ENCODE results near the gene CTSZ.

DNA sequence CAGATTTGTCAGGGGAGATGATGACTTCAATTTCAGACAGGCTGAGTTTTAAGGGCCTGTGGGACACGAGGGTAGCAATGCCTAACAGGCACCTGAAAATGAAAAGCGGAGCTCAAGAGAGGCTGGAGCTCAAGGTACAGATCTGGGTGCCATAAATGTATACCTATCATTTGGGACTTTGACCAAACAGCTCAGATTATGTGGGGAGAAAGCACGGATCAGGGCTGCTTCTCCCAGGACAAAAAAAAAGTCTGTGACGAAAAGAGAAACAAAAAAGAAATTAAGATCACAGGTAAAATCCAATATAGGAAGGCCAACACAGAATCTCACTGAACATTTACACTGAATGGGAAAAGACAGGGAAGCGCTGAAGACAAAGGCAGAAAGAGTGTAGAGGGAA lies 33.6 kb upstream of the CTSZ start:
- no peak for TF ChIP-seq POLR2A (IDR thresholded peaks at IDR 0.05)
- TF ChIP-seq, protein P1, sequence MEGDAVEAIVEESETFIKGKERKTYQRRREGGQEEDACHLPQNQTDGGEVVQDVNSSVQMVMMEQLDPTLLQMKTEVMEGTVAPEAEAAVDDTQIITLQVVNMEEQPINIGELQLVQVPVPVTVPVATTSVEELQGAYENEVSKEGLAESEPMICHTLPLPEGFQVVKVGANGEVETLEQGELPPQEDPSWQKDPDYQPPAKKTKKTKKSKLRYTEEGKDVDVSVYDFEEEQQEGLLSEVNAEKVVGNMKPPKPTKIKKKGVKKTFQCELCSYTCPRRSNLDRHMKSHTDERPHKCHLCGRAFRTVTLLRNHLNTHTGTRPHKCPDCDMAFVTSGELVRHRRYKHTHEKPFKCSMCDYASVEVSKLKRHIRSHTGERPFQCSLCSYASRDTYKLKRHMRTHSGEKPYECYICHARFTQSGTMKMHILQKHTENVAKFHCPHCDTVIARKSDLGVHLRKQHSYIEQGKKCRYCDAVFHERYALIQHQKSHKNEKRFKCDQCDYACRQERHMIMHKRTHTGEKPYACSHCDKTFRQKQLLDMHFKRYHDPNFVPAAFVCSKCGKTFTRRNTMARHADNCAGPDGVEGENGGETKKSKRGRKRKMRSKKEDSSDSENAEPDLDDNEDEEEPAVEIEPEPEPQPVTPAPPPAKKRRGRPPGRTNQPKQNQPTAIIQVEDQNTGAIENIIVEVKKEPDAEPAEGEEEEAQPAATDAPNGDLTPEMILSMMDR (IDR thresholded peaks at IDR 0.05), result no peak

Measured in uterus (tissue), 2 donors.